ENCODE results near the gene BRI3.

The BRI3 gene

GRCh38 chr7:98252425-98253054, 28.9 kb upstream of the BRI3 start:
- no peak for DNase-seq (ENCODE audit: low spot score)

GRCh38 chr7:98254516-98254915, 27.0 kb upstream of the BRI3 start:
- DNase-seq (ENCODE audit: low spot score) = no peak

- no peak for DNase-seq (ENCODE audit: low spot score)
These were observed 26.4 kb upstream of the BRI3 start for GRCh38 chr7:98254951-98255610.

- no peak for DNase-seq (ENCODE audit: low spot score)
These were observed 25.1 kb upstream of the BRI3 start for GRCh38 chr7:98256431-98256830.

GRCh38 chr7:98257701-98258100, 23.8 kb upstream of the BRI3 start:
- DNase-seq (ENCODE audit: low spot score) = no peak

- no peak for DNase-seq (ENCODE audit: low spot score)
These were observed 15.6 kb upstream of the BRI3 start for GRCh38 chr7:98265841-98266271.

GRCh38 chr7:98266840-98267239, 14.6 kb upstream of the BRI3 start:
- DNase-seq (ENCODE audit: low spot score) = no peak

- no peak for DNase-seq (ENCODE audit: low spot score)
These were observed 14.2 kb upstream of the BRI3 start for GRCh38 chr7:98267303-98267702.

GRCh38 chr7:98276241-98276761, 5.2 kb upstream of the BRI3 start:
- no peak for DNase-seq (ENCODE audit: low spot score)

- DNase-seq (ENCODE audit: low spot score) = no peak
These were observed 3.1 kb upstream of the BRI3 start for GRCh38 chr7:98278408-98278807.

- DNase-seq (ENCODE audit: low spot score) = no peak
These were observed 2.5 kb upstream of the BRI3 start for GRCh38 chr7:98278936-98279335.

GRCh38 chr7:98280296-98280695, 1.2 kb upstream of the BRI3 start:
- no peak for DNase-seq (ENCODE audit: low spot score)

- no peak for DNase-seq (ENCODE audit: low spot score)
These were observed 496 bp downstream of the BRI3 start for GRCh38 chr7:98281757-98282606.

GRCh38 chr7:98282703-98283102, 1.2 kb downstream of the BRI3 start:
- DNase-seq (ENCODE audit: low spot score) = no peak

- no peak for DNase-seq (ENCODE audit: low spot score)
These were observed 1.8 kb downstream of the BRI3 start for GRCh38 chr7:98283127-98283886.

GRCh38 chr7:98283887-98284222, 2.4 kb downstream of the BRI3 start:
- DNase-seq (ENCODE audit: low spot score) = no peak

- no peak for DNase-seq (ENCODE audit: low spot score)
These were observed 3.0 kb downstream of the BRI3 start for GRCh38 chr7:98284335-98285036.

- DNase-seq (ENCODE audit: low spot score) = no peak
These were observed 3.9 kb downstream of the BRI3 start for GRCh38 chr7:98285157-98286092.

GRCh38 chr7:98286093-98286539, 4.6 kb downstream of the BRI3 start:
- no peak for DNase-seq (ENCODE audit: low spot score)

Data from CD4-positive, alpha-beta T cell treated with Interleukin-6 at 100 ng/mL for 8 hours (primary cell).